Measurements from ENCODE around the gene GDF10. TPM values are rescaled to one million over a fixed set of nuclear protein-coding genes. Genes with fewer than 3 reads are reported as not detected.

GDF10 gene
- total RNA-seq, 1 donor from 2014 or later: not detected

DNA sequence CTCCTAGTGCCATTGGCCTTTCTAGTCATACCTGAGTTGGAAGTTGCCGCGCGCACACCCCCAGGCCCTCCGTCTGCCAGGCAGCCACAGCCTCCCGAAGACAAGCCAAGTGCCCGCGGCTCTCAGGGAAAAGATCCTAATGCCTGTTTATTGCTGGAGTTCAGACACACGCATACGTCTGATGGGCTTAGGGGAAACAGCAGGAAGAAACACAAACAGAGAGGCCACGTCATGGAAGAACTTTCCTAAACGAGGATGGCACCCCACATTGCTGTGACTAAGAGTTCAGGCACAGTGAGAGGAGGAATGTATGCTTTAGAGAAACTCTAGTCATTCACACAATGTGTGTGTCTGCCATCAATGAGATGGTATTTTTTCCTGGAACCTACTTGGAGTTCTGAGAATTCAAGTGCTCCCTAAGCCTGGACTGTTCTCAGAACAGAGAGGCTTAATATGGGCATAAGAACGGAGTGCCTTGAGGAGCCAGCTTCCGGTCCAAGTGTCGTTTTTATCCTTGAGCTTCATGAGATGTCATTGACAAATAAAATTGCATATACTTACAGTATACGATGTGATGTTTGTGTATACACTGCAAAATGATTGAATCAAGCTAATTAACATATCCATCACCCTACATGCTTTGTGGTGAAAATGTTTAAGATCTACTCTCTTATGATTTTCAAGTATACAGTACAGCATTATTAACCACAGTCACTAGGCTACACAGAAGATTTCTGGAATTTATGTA lies 36.6 kb downstream of the GDF10 start:
- DNase-seq: peak; percentile 10

GRCh38 chr10:47337310-47337709 lies 37.3 kb downstream of the GDF10 start:
- no peak for DNase-seq

DNA sequence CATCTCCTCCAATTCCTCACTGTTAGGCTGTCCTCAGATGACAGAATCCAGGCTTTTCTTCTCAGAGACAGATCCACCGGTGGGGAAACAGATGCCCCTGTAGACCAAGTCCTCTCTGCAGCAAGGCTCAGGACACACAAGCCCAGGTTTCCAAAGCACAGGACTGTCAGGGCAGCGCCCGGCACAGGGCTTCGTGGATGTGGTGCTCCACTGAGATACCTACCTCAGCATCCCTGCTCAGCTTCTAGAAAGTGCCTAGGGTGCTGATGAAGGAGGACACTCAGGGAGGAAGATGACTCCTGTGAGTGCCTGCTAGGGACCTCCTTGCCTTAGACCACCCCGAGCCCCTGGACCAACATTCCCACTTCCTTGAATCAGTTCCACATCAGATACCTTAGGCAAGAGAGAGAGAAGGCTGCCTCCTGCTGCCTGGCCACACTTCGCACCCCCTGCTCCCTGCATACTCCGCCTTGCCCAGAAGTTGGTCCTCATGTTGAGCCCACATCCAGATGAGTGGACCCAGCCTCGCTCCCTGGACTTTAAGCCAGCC lies 39.3 kb downstream of the GDF10 start:
- no peak for DNase-seq

- DNase-seq: no peak
These were observed 40.0 kb downstream of the GDF10 start for GRCh38 chr10:47339759-47340607.

DNA sequence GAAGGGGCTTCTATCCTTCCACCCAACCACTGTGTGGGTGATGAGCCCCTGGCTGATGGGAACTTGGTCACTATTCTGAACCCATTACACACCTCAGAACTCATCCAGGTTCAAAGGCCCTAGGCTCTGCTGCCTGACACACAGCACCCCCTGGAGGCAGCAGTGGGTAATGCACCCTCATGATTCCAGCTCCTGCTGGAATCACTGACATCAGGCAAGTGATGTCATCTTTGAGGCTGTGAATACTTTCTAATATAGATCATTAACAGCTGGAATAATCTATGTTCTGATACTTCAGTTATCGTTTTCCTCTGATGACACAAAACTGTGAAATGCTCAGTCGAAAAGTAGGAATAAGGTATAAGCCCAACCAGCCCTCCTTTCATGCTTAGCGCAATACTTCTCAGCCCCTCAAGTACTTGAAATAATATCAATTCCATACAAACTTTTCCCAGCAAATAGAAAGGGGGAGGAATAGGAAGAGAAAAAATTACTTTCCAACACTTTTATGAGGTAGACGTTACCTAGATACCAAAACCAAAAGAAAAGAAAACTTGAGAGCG lies 40.7 kb downstream of the GDF10 start:
- DNase-seq: peak; percentile 79

DNA sequence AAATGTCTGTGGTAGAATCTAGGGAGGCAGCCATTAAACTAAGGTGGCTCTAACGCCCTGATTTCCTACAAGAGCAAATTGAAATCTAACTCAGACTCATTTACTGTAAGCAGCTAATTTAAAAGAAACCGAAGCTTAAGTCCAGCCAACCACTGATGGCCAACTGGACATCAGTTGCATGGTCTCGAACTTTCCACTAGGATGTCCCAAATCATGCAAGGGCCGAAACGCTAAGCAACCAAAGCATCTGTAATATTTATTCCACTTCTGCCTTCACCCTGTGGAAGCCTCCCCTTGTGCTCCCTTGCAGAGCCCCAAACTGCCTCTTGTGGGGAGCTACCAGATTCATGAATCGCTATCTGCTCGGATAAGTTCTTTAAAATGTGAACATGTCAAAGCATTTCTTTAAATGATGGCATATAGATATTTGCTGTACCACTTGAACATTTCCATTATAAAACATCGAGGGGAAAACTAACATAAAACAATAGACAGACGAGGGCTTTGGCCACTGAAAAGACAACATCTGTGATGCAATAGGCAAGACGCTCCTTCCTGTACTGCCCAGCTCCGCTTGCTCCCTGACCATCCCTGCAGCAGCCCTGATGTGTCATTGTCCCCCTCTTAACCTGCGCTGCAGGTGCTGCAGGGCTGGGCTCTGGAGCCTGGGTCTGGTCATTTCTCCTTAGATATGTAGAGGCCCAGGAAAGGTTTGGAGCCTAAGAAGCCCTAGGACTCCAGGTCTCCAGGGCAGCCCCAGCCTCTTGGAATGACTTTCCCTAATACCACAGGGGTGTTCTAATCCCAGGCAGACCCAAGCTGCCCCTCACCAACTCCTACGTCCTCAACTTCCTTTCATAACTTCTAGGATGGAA lies 45.2 kb downstream of the GDF10 start:
- no peak for DNase-seq

GRCh38 chr10:47346581-47347302 lies 46.7 kb downstream of the GDF10 start:
- DNase-seq: no peak

DNA sequence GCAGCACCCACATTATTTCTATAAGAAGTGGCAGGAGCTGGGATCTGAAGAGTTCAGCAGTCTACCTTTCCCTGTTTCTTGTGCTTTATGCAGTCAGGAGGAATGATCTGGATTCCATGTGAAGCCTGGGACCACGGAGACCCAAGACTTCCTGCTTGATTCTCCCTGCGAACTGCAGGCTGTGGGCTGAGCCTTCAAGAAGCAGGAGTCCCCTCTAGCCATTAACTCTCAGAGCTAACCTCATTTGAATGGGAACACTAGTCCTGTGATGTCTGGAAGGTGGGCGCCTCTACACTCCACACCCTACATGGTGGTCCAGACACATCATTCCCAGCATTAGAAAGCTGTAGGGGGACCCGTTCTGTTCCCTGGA lies 47.3 kb downstream of the GDF10 start:
- no peak for DNase-seq

- DNase-seq: no peak
These were observed 48.2 kb downstream of the GDF10 start, which contains the start of gene RBP3 for GRCh38 chr10:47348138-47348651. Gene RBP3 (plus strand): TSS chr10:47348363. CDS start chr10:47348485, 122 bp downstream.

DNA sequence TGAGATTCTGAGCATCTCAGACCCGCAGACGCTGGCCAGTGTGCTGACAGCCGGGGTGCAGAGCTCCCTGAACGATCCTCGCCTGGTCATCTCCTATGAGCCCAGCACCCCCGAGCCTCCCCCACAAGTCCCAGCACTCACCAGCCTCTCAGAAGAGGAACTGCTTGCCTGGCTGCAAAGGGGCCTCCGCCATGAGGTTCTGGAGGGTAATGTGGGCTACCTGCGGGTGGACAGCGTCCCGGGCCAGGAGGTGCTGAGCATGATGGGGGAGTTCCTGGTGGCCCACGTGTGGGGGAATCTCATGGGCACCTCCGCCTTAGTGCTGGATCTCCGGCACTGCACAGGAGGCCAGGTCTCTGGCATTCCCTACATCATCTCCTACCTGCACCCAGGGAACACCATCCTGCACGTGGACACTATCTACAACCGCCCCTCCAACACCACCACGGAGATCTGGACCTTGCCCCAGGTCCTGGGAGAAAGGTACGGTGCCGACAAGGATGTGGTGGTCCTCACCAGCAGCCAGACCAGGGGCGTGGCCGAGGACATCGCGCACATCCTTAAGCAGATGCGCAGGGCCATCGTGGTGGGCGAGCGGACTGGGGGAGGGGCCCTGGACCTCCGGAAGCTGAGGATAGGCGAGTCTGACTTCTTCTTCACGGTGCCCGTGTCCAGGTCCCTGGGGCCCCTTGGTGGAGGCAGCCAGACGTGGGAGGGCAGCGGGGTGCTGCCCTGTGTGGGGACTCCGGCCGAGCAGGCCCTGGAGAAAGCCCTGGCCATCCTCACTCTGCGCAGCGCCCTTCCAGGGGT lies 48.9 kb downstream of the GDF10 start:
- DNase-seq: no peak

GRCh38 chr10:47349516-47349915 lies 49.5 kb downstream of the GDF10 start:
- DNase-seq: no peak

DNA sequence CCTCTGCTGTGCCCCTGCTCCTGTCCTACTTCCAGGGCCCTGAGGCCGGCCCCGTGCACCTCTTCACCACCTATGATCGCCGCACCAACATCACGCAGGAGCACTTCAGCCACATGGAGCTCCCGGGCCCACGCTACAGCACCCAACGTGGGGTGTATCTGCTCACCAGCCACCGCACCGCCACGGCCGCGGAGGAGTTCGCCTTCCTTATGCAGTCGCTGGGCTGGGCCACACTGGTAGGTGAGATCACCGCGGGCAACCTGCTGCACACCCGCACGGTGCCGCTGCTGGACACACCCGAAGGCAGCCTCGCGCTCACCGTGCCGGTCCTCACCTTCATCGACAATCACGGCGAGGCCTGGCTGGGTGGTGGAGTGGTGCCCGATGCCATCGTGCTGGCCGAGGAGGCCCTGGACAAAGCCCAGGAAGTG lies 50.0 kb downstream of the GDF10 start:
- DNase-seq: no peak

DNA sequence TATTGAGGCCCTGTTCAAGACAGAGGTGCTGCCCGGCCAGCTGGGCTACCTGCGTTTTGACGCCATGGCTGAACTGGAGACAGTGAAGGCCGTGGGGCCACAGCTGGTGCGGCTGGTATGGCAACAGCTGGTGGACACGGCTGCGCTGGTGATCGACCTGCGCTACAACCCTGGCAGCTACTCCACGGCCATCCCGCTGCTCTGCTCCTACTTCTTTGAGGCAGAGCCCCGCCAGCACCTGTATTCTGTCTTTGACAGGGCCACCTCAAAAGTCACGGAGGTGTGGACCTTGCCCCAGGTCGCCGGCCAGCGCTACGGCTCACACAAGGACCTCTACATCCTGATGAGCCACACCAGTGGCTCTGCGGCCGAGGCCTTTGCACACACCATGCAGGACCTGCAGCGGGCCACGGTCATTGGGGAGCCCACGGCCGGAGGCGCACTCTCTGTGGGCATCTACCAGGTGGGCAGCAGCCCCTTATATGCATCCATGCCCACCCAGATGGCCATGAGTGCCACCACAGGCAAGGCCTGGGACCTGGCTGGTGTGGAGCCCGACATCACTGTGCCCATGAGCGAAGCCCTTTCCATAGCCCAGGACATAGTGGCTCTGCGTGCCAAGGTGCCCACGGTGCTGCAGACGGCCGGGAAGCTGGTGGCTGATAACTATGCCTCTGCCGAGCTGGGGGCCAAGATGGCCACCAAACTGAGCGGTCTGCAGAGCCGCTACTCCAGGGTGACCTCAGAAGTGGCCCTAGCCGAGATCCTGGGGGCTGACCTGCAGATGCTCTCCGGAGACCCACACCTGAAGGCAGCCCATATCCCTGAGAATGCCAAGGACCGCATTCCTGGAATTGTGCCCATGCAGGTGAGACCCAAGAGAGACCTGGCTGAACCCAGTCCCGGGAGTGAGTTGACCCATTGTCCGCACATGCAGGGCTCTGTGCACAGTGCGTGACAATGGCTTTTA lies 51.0 kb downstream of the GDF10 start:
- no peak for DNase-seq

DNA sequence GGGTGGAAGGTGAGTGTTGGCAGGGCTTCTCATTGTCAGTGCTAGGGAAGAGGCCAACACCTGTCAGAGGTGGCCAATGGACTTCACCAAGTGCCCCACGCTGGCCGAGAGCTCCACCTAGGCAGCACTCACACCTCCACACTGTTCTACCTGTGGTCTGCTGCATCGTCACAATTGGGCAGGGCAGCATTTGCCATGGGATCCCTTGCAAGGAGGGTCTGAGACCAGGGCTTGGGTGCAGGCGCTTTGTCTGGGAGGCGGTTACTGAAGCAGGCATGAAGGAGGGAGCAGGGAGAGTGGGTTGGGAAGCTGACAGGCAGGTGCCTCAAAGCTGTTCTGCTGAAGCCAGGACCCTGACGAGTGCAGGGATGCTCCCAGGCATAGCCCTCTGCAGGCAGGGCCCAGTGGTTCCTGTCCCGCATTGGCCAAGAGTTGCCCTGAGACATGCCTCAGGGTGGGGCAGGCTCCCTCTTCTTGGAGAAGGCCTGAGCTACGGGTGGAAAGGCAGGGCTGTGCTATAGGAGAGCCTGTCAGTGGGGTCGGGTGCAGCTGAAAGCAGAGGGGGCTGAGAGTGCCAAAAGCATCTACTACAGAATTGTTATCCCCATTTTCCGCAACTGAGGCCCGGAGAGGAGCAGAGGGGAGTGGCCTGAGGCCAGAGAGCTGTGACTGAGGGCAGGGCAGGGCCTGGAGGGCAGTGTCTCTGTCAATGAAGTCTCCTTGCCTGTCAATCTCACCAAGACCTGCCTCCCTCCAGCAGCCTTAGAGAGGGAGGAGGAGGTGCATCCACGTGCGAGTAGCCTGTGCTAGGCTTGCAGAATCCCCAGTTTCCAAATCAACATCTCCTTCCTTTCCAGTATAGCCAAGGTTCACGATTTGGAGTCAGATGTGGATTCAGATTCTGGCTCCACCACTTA lies 52.2 kb downstream of the GDF10 start:
- no peak for DNase-seq

DNA sequence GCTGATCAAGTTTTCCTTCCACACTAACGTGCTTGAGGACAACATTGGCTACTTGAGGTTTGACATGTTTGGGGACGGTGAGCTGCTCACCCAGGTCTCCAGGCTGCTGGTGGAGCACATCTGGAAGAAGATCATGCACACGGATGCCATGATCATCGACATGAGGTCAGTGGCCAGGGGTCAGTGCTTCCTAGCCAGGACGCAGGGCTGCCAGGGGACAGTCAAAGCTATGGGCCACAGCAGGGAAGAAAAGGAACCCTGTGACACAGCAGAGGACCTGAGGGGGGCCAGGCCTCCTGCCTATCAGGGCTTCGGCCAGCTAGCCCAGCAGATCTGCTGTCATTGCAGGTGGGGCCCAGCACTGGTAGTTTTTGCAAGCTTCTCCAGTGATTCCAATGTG lies 53.4 kb downstream of the GDF10 start:
- DNase-seq: no peak

DNA sequence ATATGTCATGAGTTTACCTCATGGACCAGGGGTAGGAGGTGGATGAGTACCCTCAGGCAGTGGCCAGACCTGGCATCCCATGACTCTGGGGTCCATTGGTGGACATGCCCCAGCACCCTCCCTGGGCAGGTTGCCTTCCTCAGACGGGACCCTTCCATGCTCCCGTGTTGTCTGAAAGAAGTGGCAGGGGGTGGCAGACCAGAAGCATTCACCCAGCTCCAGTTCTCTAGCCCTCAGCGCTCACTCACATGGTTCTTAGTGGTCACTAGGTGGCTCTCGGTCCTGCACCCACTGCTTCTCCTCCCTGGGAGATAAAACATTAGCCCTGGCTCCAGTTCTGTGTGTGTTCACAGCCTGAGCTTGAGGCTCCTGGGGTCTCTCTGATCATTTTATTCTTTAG lies 54.2 kb downstream of the GDF10 start:
- DNase-seq: peak; percentile 7

DNA sequence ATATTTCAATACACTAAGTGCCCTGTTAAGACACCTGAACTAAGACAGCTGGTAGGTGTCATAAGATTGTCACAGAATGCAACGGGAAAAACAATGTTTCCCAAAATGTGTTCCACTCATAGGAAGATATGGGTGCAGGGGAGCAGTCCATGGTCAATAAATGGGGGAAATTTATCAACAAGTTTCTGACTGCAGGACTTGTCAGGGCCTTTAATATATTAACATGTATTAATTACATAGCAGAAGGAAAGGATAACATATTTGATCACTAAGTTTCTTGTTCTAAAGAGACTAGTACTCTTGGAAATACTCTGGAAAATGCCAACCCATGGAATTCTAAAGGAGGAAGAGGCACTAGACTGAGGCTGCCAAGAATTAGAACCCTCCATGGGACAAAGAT lies 54.9 kb downstream of the GDF10 start:
- no peak for DNase-seq

- DNase-seq: no peak
These were observed 56.7 kb downstream of the GDF10 start for GRCh38 chr10:47356708-47357107.

Data from dermis blood vessel endothelial cell (primary cell).